ENCODE results near the gene CORO2B. TPM values are rescaled to one million over a fixed set of nuclear protein-coding genes. Genes with fewer than 3 reads are reported as not detected.

Gene CORO2B
- total RNA-seq, 1 experiment from 2014 or later: 0.14 TPM

DNA sequence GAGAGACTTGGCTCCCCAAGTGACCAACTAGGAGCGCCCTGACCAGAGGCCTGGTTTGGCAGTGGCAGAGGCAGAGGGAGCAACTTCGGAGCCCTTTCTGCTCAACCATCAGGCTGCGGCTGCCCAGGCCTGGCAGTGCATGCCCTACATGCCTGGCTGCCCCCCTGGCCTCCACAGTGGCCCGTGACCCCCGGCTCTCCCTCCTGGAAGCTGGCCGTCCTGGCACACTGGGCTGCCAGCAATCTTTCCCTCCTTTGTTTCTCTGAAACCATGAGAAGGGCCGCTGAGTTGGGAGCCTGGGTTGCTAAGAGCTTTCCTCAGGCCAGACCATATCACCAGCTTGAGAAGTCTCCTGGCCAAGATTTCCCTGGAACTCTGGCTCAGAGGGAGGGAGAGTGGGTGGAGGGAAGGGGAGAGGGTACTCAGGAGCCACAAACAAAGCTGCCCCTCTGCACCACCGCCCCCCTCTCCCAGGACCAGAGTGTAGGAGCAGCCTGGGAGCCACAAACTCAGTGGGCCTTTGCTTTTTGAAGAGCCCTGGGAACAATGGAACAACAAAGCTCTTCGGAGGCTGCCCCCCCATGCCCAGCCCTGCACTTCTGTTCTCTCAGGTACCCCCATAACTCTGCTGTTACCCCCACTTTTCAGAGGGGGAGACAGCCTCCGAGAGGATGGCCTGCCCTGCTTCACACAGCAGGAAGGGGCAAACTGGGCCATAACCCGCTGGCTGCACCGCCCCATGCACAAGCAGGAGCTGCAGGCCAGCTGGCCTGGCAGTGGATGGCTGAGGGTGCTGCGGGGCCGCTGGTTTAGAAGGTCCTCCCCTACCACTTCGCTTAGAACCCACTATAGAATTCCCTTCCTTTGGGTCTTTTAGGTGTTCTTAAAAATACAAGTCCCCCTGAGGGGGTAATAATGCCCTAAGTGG, 11.3 kb downstream of the CORO2B start:
- no peak overlapping the region for H3K4me3 Mint-ChIP-seq (ENCODE audit: low read depth, unreplicated experiment)
- peaks cover 50% of the 10 kb centered on the region for H3K27me3 Mint-ChIP-seq (ENCODE audit: unreplicated experiment)
- CTCF ChIA-PET: interaction anchor here (0.6 kb wide), 1 partner anchor 50 kb away, joined by 3 read pairs; no protein-coding TSS in a partner anchor
- H3K9me3 Mint-ChIP-seq (ENCODE audit: low read depth, unreplicated experiment): no peaks in the 10 kb centered on the region
- peaks cover 8% of the 10 kb centered on the region for H3K4me1 Mint-ChIP-seq (ENCODE audit: low read depth, unreplicated experiment)
- BruUV-seq (replicated peaks): no TSS peak
- intact Hi-C loops (cut with micrococcal nuclease; ENCODE audit: unreplicated experiment): no loop called here
- no peak for DNase-seq
- no peaks in the 10 kb centered on the region for H3K36me3 Mint-ChIP-seq (ENCODE audit: insufficient read depth, unreplicated experiment)
- H3K27ac Mint-ChIP-seq (ENCODE audit: unreplicated experiment): no peak overlapping the region
- TF ChIP-seq, protein P1, sequence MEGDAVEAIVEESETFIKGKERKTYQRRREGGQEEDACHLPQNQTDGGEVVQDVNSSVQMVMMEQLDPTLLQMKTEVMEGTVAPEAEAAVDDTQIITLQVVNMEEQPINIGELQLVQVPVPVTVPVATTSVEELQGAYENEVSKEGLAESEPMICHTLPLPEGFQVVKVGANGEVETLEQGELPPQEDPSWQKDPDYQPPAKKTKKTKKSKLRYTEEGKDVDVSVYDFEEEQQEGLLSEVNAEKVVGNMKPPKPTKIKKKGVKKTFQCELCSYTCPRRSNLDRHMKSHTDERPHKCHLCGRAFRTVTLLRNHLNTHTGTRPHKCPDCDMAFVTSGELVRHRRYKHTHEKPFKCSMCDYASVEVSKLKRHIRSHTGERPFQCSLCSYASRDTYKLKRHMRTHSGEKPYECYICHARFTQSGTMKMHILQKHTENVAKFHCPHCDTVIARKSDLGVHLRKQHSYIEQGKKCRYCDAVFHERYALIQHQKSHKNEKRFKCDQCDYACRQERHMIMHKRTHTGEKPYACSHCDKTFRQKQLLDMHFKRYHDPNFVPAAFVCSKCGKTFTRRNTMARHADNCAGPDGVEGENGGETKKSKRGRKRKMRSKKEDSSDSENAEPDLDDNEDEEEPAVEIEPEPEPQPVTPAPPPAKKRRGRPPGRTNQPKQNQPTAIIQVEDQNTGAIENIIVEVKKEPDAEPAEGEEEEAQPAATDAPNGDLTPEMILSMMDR (IDR thresholded peaks at IDR 0.05; ENCODE audit: unreplicated experiment): no peak

DNA sequence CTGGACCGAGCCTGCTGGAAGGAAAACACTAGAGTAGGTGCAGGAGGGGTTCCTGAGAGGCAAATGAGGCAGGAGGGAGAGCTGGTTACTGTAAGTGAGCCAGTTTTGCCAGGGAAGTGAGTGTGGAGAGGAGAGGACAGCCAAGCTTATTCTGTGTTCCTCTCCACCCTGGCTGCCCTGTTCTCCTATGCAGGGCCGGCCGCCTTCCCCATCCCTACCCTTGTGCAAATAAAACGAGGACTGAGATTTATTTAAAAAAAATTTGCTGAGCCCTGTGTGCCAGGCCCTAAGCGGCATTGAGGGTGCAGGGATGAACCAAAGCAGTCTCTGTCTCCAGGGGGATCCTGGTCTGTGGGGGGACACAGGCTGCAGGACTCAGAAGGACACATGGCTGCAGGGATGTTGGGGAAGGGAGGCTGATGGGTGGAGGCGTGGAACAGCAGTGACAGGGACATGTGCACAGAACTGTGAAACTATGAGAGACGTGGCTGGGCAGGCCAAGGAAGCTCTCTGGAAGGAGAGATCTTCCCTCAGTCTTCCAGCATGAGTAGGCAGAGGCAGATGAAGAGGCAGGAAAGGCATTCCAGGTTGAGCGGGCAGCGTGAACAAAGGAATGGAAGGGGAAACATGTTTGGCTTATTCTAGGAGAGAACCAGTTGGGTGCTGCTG, 12.1 kb downstream of the CORO2B start:
- no peak overlapping the region for H3K4me3 Mint-ChIP-seq (ENCODE audit: low read depth, unreplicated experiment)
- no peak overlapping the region for H3K27ac Mint-ChIP-seq (ENCODE audit: unreplicated experiment)
- DNase-seq: no peak
- intact Hi-C loops (cut with micrococcal nuclease; ENCODE audit: unreplicated experiment): no loop called here
- no peaks in the 10 kb centered on the region for H3K9me3 Mint-ChIP-seq (ENCODE audit: low read depth, unreplicated experiment)
- no TSS peak for BruUV-seq (replicated peaks)
- H3K36me3 Mint-ChIP-seq (ENCODE audit: insufficient read depth, unreplicated experiment): no peaks in the 10 kb centered on the region
- H3K27me3 Mint-ChIP-seq (ENCODE audit: unreplicated experiment): peaks cover 58% of the 10 kb centered on the region
- TF ChIP-seq, protein P1 (IDR thresholded peaks at IDR 0.05; ENCODE audit: unreplicated experiment): no peak
- H3K4me1 Mint-ChIP-seq (ENCODE audit: low read depth, unreplicated experiment): peaks cover 7% of the 10 kb centered on the region
- CTCF ChIA-PET: interaction anchor here (0.6 kb wide), 1 partner anchor 50 kb away, joined by 3 read pairs; no protein-coding TSS in a partner anchor

DNA sequence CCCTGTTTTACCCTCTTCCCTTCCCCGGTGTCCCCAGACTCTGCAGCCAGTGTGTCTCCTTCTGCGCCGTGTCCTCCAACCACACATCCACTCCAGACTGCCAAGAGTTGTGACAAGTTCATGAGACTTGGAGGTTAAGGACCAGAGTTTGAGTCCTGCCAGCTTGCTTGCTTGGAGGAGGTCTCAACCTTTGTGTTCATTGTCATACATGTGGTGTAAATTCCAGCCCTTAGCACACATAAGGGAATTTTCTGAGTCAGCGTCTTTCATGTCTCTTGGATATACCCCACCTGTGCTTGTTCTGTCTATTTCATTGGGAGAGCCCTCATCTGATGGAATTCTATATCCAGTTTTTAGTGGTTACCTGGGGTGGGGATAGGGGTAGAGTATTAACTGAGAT, 13.3 kb downstream of the CORO2B start:
- no peaks in the 10 kb centered on the region for H3K4me1 Mint-ChIP-seq (ENCODE audit: low read depth, unreplicated experiment)
- H3K27ac Mint-ChIP-seq (ENCODE audit: unreplicated experiment): no peak overlapping the region

DNA sequence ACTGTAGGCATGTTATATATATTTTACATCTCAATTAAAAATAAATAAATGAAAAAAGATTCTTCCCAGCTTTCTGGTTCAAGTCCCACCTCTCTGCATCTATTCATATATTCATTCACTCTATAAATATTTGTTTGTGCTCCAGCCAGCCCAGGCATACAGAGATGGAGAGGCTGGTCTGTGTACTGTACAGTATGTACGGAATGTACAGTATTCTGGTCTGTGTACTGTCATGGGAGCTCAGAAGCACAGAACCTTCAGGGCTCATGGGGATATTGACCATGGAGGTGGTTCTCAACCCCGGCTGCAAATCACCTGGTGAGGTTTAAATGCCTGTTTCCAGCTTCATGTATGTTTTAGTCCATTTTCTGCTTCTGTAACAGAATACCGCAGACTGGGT, 13.8 kb downstream of the CORO2B start:
- peaks cover 75% of the 10 kb centered on the region for H3K27me3 Mint-ChIP-seq (ENCODE audit: unreplicated experiment)
- CTCF ChIA-PET: interaction anchor here (0.6 kb wide), 1 partner anchor 340 kb away, joined by 5 read pairs; no protein-coding TSS in a partner anchor
- no peak for DNase-seq
- TF ChIP-seq, protein P1 (IDR thresholded peaks at IDR 0.05; ENCODE audit: unreplicated experiment): no peak
- H3K4me3 Mint-ChIP-seq (ENCODE audit: low read depth, unreplicated experiment): no peak overlapping the region
- H3K27ac Mint-ChIP-seq (ENCODE audit: unreplicated experiment): no peak overlapping the region
- intact Hi-C loops (cut with micrococcal nuclease; ENCODE audit: unreplicated experiment): no loop called here
- BruUV-seq (replicated peaks): no TSS peak
- H3K36me3 Mint-ChIP-seq (ENCODE audit: insufficient read depth, unreplicated experiment): no peaks in the 10 kb centered on the region
- H3K4me1 Mint-ChIP-seq (ENCODE audit: low read depth, unreplicated experiment): no peaks in the 10 kb centered on the region
- H3K9me3 Mint-ChIP-seq (ENCODE audit: low read depth, unreplicated experiment): no peaks in the 10 kb centered on the region

More for the DNA sequence above, 13.3 kb downstream of the CORO2B start:
- no peak overlapping the region for H3K4me3 Mint-ChIP-seq (ENCODE audit: low read depth, unreplicated experiment)
- CTCF ChIA-PET: no interaction called here
- no peaks in the 10 kb centered on the region for H3K36me3 Mint-ChIP-seq (ENCODE audit: insufficient read depth, unreplicated experiment)
- H3K9me3 Mint-ChIP-seq (ENCODE audit: low read depth, unreplicated experiment): no peaks in the 10 kb centered on the region
- TF ChIP-seq, protein P1 (IDR thresholded peaks at IDR 0.05; ENCODE audit: unreplicated experiment): no peak
- no TSS peak for BruUV-seq (replicated peaks)
- intact Hi-C loops (cut with micrococcal nuclease; ENCODE audit: unreplicated experiment): no loop called here
- H3K27me3 Mint-ChIP-seq (ENCODE audit: unreplicated experiment): peaks cover 70% of the 10 kb centered on the region
- no peak for DNase-seq

Measured in Calu3 (cell line).